Measurements from ENCODE around the gene DAP. TPM values are rescaled to one million over a fixed set of nuclear protein-coding genes. Genes with fewer than 3 reads are reported as not detected.

DAP gene
- total and polyA plus RNA-seq, 4 donors: 49.9 to 131 (median 70.3) TPM

DNA sequence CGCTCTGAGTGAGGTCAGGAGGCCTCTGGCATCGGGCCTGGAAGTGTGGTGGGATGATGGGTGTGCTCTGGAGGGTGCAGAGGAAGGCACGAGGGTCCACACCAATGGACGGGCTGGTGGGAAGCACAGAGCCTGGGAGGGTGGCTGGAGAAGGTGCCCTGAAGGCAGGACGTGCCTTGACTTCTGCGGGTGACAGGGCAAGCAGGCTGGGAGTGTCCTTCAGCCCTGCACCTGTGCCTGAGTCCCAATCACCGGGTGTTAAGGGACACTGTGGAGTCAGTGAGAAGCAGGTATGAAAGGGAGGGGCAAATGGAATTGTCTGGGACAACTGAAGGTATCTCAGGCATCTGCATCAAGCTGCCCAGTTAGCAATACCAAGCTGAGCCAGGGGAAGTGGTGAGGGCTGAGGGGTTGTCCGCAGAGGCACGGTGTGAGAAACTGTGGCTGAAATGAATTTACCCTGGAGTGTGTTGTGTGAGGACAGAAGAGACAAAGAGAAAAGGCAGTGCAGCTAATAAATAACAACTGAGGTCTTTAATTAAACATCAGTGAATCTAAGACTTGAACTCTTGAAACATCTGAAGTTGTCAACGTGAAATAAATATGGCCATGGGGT lies 50.4 kb downstream of the DAP start:
- H3K9me3 ChIP-seq (ENCODE audit: control insufficient read depth in 4 of 4, insufficient read depth in 3 of 4, low read length in 3 of 4): no peaks in the 10 kb centered on the region
- peaks cover 0 to 16% (median 4%) of the 10 kb centered on the region in 4 donors for H3K36me3 ChIP-seq (ENCODE audit: control insufficient read depth in 4 of 4, insufficient read depth in 4 of 4, low read length in 4 of 4)
- ATAC-seq (ENCODE audit: insufficient read depth, low FRiP score) (no peak), DNase-seq (no peak)
- no peak overlapping the region for H3K27ac ChIP-seq (ENCODE audit: low read depth in 1 of 2, low read length in 1 of 2)
- TF ChIP-seq, protein P1, sequence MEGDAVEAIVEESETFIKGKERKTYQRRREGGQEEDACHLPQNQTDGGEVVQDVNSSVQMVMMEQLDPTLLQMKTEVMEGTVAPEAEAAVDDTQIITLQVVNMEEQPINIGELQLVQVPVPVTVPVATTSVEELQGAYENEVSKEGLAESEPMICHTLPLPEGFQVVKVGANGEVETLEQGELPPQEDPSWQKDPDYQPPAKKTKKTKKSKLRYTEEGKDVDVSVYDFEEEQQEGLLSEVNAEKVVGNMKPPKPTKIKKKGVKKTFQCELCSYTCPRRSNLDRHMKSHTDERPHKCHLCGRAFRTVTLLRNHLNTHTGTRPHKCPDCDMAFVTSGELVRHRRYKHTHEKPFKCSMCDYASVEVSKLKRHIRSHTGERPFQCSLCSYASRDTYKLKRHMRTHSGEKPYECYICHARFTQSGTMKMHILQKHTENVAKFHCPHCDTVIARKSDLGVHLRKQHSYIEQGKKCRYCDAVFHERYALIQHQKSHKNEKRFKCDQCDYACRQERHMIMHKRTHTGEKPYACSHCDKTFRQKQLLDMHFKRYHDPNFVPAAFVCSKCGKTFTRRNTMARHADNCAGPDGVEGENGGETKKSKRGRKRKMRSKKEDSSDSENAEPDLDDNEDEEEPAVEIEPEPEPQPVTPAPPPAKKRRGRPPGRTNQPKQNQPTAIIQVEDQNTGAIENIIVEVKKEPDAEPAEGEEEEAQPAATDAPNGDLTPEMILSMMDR (IDR thresholded peaks at IDR 0.05; ENCODE audit: control extremely low read depth, extremely low read depth): no peak
- no peaks in the 10 kb centered on the region for H3K27me3 ChIP-seq (ENCODE audit: control insufficient read depth in 3 of 3, insufficient read depth in 3 of 3, low read length in 2 of 3)
- H3K4me1 ChIP-seq (ENCODE audit: control insufficient read depth in 5 of 5, insufficient read depth in 5 of 5, low read length in 5 of 5): no peaks in the 10 kb centered on the region
- no peak overlapping the region for H3K4me3 ChIP-seq
- no peak overlapping the region for H3K9ac ChIP-seq (ENCODE audit: insufficient read depth in 1 of 2, low read length in 2 of 2)
- 92 to 94% methylated on average over 10 of the region's 10 CpGs for WGBS, 2 donors

GRCh38 chr5:10709933-10710332 lies 51.1 kb downstream of the DAP start:
- Histone ChIP-seq H3K27ac (ENCODE audit: low read depth in 1 of 2, low read length in 1 of 2) (no peak overlapping the region), H3K27me3 (ENCODE audit: control insufficient read depth in 3 of 3, insufficient read depth in 3 of 3, low read length in 2 of 3) (no peaks in the 10 kb centered on the region), H3K36me3 (ENCODE audit: control insufficient read depth in 4 of 4, insufficient read depth in 4 of 4, low read length in 4 of 4) (peaks cover 0 to 16% (median 3%) of the 10 kb centered on the region in 4 donors), H3K4me3 (no peak overlapping the region), H3K9me3 (ENCODE audit: control insufficient read depth in 4 of 4, insufficient read depth in 3 of 4, low read length in 3 of 4) (no peaks in the 10 kb centered on the region), H3K9ac (ENCODE audit: insufficient read depth in 1 of 2, low read length in 2 of 2) (no peak overlapping the region), H3K4me1 (ENCODE audit: control insufficient read depth in 5 of 5, insufficient read depth in 5 of 5, low read length in 5 of 5) (no peaks in the 10 kb centered on the region)
- TF ChIP-seq, protein P1 (IDR thresholded peaks at IDR 0.05; ENCODE audit: control extremely low read depth, extremely low read depth): no peak
- WGBS, 2 donors: 79 to 82% methylated on average over 8 of the region's 8 CpGs
- no peak for DNase-seq
- ATAC-seq (ENCODE audit: insufficient read depth, low FRiP score): no peak

GRCh38 chr5:10709409-10709808 lies 51.6 kb downstream of the DAP start:
- DNase-seq: no peak

More at GRCh38 chr5:10709409-10709808, 51.6 kb downstream of the DAP start:
- ATAC-seq (ENCODE audit: insufficient read depth, low FRiP score): no peak
- peaks cover 0 to 3% (median 0%) of the 10 kb centered on the region in 5 donors for H3K4me1 ChIP-seq (ENCODE audit: control insufficient read depth in 5 of 5, insufficient read depth in 5 of 5, low read length in 5 of 5)
- no peak overlapping the region for H3K4me3 ChIP-seq
- H3K36me3 ChIP-seq (ENCODE audit: control insufficient read depth in 4 of 4, insufficient read depth in 4 of 4, low read length in 4 of 4): peaks cover 0 to 16% (median 2%) of the 10 kb centered on the region in 4 donors
- no peak overlapping the region for H3K27ac ChIP-seq (ENCODE audit: low read depth in 1 of 2, low read length in 1 of 2)
- TF ChIP-seq, protein P1 (IDR thresholded peaks at IDR 0.05; ENCODE audit: control extremely low read depth, extremely low read depth): no peak
- WGBS, 2 donors: 92 to 97% methylated on average over 4 of the region's 4 CpGs
- no peaks in the 10 kb centered on the region for H3K27me3 ChIP-seq (ENCODE audit: control insufficient read depth in 3 of 3, insufficient read depth in 3 of 3, low read length in 2 of 3)
- no peak overlapping the region for H3K9ac ChIP-seq (ENCODE audit: insufficient read depth in 1 of 2, low read length in 2 of 2)
- H3K9me3 ChIP-seq (ENCODE audit: control insufficient read depth in 4 of 4, insufficient read depth in 3 of 4, low read length in 3 of 4): no peaks in the 10 kb centered on the region
